GM18867 (cell line): ENCODE data around the gene PSMD13.
"Not testable (repeated sequence)": the region's sequence is repeated elsewhere in the genome, so short reads cannot be mapped to it uniquely, and the experiment has no call there.

Experiments used
- ATAC-seq: cut with Tn5 transposase; IDR thresholded peaks from one replicate; pipeline ENCODE4 v1.9.1; 2021; ENCODE audit warnings: mild to moderate bottlenecking, moderate library complexity; ENCODE audit not compliant: unreplicated experiment

PSMD13 gene

DNA sequence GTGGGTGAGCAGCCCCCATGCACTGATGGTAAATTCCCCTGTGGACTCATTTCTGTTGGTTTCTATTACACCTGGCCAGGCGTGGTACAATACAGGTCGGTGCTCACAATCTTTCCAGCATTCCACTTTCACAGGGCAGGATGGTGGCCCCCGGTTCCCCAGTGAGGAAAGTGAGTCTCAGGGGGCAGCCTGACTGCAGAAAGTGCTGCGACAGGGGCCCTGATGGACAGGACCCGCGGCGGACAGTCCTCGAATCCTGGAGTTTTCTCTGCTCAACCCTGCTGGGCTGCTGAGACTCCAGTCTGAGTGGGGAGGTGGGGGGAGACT, 49.1 kb downstream of the PSMD13 start:
- ATAC-seq: no peak

DNA sequence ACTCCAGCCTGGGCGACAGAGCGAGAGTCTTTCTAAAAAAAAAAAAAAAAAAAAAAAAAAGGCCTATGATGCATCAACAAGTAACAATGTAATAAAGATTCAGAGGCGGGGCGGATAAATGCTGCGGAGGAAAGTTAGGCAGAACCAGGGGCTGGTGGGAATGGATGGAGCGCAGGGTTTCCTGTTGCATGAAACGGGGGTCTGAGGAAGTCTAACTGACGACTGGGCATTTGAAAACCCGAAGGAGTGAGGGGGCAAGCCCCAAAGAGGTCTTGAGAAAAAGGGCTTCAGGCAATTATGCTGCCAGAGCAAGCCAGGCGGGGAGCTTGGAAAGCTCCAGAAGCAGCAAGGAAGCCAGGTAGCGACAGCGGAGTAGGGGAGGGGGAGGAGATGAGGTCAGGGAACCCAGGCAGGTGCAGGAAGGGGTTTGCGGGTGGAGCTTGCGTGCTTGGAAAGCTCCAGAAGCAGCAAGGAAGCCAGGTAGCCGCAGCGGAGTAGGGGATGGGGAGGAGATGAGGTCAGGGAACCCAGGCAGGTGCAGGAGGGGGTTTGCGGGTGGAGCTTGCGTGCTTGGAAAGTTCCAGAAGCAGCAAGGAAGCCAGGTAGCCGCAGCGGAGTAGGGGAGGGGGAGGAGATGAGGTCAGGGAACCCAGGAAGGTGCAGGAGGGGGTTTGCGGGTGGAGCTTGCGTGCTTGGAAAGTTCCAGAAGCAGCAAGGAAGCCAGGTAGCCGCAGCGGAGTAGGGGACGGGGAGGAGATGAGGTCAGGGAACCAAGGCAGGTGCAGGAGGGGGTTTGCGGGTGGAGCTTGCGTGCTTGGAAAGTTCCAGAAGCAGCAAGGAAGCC, 50.4 kb downstream of the PSMD13 start:
- not testable (repeated sequence) for ATAC-seq

DNA sequence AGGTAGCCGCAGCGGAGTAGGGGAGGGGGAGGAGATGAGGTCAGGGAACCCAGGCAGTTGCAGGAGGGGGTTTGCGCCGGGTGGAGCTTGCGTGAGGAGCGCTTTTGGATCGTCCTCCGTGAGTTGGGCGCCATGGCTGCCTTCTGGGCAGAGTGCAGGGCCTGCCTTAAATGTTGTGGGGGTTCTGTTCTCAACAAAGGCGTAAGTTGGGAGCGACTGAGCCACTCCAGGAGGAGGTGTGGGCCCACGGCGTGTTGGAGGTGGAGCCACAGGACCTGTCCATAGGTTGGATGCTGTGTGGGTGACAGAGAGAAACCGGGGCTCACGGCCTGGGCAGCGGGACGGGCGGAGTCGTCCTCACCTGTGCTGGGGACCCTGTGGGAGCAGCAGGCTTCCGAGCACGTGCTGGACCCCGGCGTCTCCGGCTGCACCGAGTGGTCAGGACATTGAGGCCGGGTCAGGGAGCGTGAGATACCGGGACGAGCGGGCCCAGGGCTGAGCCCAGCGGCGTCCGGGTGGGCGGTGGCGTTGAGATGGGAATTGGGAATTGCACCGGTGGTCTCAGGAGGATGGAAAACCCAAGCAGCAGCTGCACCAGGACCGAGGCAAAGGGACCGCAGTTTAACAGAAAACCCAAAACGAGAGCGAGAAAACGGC, 51.2 kb downstream of the PSMD13 start:
- ATAC-seq: no peak

DNA sequence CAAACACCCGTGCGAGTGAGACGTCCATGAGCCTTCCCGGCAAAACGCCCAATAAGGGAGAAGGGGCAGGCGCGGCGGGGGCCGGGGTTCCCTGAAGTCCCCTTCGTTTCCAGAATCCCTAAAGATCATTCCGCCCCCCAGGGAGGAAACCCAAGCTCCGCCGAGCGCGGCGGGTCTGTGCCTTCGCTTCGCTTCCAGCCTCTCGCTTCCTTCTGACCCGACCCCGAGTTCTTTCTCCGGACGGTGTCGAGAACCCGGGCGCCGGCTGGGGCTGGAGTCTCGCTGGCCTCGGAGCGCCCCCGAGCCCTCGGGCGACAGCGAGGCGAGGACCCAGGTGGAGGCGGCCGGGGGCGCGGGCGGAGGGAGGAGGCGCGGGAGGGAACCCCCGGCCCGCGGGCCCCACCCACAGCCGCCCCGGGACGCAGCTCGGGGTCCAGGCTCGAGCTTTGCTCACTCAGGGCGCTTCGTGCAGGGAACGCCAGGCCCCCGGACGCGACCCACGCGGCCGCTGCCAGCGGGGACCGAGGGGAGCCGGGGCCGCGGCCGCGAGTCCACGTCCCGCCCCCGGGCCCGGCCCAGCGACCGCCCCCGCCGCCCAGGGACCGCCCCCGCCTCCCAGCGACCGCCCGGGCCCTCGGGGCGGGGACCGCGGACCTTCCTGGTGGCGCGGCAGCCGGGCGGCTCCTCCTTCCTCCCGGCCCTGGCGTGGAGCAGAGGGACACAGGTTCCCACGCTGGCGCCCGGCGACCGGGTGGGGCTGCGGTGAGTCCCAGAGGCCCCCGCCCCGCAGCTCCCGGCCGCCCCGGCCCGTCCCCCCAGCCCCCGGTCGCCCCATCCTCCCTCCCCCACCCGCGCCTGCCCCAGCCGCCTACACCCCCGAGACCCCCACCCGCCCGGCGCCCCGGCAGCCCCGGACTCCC, 52.0 kb downstream of the PSMD13 start, which contains the start of gene PGGHG:
TSS of gene PGGHG (plus strand) at position 649 of the 920 bp plus-strand sequence. CDS start 691 bp downstream, outside the sequence.
- ATAC-seq: peak; percentile 64

DNA sequence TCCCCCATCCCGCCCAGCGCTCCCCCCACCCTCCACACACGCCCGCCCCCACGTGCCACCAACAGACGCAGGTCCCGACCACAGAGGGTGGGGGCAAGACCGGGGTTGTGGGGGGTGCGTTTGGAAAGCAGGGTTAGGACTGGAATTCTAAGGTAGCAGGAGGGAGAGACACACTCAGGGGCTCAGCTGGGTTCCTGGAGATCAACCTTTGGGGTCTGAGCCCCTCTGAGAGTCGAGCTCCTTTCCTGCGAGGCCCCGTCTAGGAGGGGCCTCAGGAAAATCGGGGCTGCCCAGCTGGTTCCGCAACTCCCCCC, 52.6 kb downstream of the PSMD13 start:
- no peak for ATAC-seq

DNA sequence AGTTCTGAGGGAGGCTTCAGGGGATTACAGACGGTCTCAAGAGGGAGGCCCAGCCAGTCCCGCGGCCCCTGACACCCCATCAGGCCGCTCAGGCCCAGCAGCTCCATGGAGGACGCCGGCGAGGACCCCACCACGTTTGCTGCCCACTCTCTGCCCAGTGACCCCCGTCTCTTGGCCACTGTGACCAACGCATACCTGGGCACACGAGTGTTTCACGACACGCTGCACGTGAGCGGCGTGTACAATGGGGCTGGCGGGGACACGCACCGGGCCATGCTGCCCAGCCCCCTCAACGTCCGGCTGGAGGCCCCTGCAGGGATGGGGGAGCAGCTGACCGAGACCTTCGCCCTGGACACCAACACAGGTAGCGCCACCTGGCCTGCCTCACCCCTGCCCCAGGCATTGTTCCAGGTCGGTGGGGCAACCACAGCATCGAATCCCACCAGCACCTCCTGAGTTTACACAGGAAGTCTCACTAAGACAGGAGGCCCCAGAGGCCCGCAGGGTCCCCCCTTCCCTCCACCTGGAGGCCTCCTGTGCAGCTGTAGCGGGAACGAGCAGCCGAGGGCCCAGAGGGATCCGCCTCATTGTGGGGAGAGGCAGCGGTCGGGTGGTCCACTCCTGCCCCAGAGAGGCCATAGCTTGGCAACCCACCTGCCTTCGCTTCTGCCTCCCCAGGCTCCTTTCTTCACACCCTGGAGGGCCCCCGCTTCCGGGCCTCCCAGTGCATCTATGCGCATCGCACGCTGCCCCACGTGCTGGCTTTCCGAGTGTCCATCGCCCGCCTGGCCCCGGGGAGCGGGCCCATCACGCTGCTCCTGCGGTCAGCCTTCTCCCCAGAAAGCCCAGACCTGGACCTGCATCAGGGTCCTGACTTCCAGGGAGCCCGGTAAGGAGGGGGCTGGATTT, 53.2 kb downstream of the PSMD13 start:
- no peak for ATAC-seq

DNA sequence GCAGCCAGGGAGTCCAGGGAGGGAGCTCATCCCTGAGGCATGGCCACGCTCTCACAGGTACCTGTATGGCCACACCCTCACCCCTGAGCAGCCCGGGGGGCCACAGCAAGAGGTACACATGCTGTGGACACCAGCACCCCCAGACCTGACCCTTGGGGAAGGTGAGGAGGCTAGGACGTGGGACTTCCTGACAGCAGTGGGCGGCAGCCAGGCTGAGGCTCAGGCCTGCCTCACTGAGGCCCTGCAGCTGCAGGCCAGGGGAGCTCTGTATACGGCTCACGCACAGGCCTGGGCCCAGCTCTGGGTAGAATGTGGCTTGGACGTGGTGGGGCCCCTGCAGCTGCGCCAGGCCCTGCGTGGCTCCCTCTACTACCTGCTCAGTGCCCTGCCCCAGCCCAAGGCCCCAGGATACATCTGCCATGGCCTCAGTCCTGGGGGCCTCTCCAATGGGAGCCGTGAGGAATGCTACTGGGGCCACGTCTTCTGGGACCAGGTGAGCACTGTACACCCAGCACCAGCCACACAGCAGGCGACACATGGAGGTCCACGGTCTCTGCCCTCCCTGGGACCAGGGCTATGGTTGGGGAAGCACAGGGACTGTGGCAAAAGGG, 54.0 kb downstream of the PSMD13 start:
- no peak for ATAC-seq

DNA sequence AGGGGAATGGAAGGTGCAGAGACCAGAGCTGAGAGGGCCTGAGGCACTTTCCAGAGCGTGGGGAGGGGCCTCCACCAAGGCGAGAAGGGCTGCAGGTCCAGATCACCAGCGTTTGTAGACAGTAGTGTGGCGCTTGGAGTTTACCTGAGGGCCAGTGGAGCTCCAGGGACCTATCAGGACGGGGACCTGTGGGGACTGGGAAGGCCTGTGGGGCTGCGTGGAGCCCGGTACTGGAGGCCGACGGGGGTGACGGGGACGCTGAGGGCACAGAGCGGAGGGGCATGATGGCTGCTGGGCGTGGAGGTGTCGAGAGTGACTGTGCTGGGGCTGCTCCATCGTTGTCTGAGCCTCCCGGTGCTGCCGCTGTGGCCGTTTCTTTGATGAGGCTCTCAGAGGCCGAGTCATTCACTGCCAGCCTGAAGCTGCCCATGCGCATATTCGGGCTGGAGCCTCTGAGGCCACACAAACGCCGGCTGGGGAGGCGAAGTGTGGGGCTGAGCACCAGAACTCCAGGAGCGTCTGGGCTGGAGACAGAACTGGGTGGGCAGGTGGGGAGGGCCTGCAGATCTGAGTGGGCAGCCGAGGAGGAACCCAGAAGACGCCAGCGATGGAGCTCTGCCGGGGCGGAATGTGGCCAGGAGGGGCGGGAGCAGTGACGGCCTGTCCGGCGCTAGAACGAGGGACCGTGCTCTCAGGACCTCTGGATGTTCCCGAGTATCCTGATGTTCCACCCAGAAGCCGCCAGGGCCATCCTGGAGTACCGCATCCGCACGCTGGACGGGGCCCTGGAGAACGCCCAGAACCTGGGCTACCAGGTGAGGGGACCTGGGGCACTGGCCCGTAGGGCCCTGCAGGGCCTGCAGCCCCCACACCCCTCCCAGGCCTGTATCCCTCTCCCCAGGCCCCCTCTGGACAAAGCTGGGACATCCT, 54.8 kb downstream of the PSMD13 start:
- ATAC-seq: no peak

DNA sequence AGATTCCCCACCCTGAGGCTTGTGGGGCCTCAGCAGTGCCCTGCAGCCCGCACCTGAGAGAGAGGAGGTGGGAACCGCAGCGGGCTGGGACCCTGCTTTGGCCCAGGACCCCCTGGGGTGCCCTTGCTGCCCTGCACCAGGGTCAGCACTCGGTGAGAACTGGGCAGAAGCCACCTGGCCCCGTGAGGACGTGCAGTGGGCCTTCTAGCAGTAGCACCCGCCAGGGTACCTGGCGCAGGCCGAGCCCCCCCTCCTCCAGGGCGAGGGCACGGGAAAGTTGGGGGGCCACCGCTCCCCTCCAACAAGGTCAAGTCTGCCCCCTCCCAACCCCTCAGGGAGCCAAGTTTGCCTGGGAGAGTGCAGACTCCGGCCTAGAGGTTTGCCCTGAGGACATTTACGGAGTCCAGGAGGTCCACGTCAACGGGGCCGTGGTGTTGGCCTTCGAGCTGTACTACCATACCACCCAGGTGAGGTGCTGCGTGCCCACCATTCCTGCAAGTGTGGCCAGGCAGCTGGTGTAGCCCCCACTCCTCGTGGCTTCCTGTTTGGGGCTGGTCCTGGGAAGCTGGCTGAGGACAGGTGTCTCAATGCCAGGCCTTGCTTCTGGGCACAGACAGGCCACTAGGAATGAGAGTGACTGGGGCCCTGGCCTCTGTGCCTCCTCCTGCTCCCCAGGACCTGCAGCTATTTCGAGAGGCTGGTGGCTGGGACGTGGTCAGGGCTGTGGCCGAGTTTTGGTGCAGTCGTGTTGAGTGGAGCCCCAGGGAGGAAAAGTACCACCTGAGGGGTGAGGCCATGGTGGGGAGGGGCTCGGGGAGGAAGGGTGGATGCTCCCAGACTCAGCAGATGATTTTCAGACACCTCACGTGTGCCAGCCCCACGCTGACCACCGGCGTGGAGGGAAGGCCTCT, 55.7 kb downstream of the PSMD13 start:
- ATAC-seq: no peak

DNA sequence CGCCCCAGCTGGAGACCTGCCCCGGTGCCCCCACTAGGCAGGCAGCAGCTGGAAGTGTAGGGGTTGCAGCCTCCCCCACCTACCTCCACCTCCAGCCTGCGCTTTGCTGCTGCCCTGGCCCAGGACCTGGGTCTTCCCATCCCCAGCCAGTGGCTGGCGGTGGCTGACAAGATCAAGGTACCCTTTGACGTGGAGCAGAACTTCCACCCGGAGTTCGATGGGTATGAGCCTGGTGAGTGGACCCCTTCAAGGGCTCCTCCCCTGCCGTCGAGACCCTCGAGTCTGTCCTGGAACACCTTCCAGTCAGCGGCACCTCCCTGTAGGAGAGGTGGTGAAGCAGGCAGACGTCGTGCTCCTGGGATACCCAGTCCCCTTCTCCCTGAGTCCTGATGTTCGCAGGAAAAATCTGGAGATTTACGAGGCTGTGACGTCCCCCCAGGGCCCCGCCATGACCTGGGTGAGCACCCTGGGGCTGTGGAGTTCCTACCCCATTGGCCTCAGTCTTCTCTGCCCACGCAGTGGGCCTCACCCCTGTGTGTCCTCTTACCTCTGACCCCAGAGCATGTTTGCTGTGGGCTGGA, 56.6 kb downstream of the PSMD13 start:
- ATAC-seq: no peak

DNA sequence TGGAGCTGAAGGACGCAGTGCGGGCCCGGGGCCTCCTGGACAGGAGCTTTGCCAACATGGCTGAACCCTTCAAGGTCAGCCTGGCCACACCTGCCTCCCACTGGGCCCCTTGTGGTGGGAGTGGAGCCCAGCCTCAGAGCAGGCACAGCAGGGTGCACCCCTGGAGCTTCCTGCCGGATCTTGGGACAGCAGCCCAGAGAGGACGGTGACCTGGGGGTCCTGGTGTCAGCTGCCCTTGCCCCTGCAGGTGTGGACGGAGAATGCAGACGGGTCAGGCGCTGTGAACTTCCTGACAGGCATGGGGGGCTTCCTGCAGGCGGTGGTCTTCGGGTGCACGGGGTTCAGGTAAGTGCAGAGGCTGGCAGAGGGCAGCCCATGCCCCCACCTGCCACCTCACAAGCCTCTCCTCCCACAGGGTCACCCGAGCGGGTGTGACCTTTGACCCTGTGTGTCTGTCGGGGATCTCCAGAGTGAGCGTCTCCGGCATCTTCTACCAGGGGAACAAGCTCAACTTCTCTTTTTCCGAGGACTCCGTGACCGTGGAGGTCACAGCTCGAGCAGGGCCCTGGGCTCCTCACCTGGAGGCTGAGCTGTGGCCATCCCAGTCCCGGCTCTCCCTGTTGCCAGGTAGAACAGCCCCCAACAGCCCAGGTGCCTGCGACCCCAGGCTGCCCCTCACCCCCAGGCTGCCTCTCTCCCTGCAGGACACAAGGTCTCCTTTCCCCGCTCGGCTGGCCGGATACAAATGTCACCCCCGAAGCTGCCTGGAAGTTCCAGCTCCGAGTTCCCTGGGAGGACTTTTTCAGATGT, 57.3 kb downstream of the PSMD13 start:
- ATAC-seq: no peak

DNA sequence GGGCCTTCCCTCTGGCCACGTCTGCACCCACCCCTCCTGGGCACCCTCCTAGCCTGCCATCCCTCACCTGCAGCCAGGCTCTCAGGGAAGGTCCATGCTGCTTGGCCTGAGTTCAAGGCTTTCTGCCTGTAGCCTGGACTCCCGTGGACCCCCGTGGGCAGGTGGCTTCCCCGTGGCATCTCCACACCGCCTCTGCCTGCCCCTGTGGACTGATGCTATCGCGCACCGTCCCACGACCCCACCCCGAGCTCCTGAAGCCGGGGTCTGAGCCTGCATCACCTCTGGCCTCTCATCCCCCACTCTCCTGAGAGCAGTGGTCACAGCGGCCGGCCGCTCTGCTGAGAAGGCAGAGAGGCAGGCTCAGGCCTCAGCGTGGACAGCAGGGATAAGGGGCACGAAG, 58.0 kb downstream of the PSMD13 start:
- ATAC-seq: no peak

DNA sequence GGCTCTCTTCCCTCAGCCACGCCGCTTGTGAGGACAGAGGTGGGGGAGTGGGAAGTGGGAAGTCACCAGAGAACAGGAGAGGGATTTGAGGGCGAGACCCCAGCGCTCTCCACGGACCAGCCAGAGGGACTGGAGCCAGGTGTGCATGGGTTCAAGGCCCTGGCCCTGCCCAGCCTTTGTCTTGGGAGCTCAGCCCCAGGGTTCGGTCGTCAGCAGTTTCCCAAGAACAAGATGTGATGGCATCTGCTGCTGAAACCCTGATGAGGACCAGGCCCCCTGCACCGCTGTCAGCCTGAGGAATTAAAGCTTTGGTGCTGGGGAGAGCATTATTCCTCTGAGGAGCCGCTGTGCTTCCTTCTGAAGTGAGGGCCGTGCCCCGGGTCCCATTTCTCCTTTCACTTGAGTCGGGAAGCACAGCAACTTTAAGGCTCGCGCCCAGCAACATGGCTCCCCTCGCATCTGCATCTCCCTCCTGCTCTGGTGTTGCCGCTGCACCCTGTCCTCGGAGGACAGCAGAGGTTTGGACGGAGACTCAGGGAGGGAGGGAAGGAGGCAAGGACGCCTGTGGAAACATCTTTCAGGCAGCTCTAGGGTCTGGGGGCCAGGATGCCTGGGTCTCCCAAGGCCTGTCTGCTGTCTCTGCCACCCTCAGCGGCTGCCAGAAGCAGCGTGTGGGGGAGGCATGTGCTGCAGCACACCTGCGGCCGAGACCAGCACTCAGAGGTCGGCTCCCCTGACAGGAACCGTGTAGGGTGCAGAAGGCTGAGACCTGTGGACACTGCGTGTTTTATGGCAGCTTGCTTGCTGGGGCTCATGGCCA, 58.8 kb downstream of the PSMD13 start:
- ATAC-seq: no peak

DNA sequence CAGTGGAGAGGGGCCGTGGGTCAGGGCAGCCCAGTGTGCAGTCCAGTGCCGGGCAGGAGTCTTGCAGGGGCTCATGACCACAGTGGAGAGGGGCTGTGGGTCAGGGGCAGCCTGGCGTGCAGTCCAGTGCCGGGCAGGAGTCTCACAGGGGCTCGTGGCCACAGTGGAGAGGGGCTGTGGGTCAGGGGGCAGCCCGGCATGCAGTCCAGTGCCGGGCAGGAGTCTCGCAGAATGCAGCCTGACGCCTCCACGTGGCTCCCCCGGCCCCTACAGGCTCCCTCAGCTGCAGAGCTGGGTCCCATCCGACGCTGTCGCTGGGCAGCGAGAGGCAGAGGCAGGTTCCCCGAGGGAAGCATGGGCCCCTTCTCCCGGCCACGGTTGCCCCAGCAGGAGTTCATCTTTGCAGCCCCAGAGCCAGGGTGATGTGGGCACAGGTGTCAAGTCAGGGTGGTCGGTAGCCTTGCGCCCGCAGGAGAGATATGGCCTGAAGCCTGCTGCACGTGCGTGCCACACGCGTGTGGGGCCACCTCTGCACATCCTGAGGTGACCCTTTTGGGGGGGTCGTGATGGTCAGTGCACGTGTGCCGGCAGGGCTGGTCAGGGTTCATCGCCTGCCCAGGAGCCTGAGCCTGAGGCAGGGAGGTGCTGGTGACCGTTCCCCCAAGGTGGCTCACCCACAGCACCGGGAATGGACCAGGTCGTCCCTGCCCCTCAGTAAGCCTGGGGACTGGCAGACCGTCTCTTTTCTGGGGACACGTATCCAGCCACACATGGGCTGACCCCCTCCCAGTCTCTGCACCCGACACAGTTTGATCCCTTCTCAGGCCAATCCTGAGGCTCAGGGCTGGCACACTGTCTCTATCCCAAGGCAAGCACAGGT, 59.6 kb downstream of the PSMD13 start:
- no peak for ATAC-seq

DNA sequence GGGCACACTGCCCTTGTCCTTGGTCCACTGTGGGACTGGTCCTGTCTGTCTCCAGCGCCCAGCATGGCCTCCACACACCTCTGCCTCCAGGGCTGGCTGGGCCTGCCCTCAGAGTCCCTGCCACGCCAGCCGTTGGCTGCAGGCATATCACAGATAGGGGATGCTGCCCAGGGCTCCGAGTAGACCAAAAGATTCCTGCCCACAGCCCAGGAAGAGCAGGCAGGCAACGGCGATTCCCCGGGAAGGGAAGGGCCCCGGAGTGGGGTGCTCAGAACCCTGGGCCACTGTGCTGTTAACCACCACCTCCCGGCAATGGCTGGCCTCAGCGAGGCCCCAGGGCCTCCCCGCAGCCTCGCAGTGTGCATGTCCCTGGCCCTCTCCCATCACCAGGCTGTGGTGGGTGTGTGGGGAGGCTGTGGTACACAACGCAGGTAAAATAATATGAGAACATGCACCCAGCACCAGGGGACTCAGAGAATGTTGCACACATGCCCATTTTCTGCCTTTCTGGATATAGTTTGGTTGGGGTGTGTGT, 60.3 kb downstream of the PSMD13 start:
- ATAC-seq: no peak
